SKM-1 treated with dmso at 0.1 percent for 144 hours (cell line): ENCODE results near the gene PMS1.
"Not testable (repeated sequence)": the region's sequence is repeated elsewhere in the genome, so short reads cannot be mapped to it uniquely, and the experiment has no call there.

ENCODE experiments used
- DNase-seq: peaks from one replicate; lab custom pipeline; 2025; ENCODE audit not compliant: unreplicated experiment; lab: John Stamatoyannopoulos, UW

The PMS1 gene

GRCh38 chr2:189783927-189784867 is at the start of gene PMS1, which contains the start of gene ORMDL1:
PMS1 (plus strand) TSS chr2:189784450; CDS start chr2:189791810, 7,360 bp downstream.
ORMDL1 (minus strand) TSS chr2:189784339; CDS start chr2:189782595, 1,744 bp downstream.
- DNase-seq: peak; percentile 91

GRCh38 chr2:189751080-189751658 is 33.1 kb upstream of the PMS1 start:
- DNase-seq: peak; percentile 16

GRCh38 chr2:189756311-189756952 is 27.8 kb upstream of the PMS1 start:
- DNase-seq: no peak

GRCh38 chr2:189760154-189760553 is 24.1 kb upstream of the PMS1 start:
- not testable (repeated sequence) for DNase-seq

GRCh38 chr2:189762229-189762550 is 22.1 kb upstream of the PMS1 start:
- no peak for DNase-seq

GRCh38 chr2:189762551-189763298 is 21.5 kb upstream of the PMS1 start, which contains the start of gene OSGEPL1:
OSGEPL1 (minus strand) TSS chr2:189762792; CDS start chr2:189761640, 1,152 bp downstream.
- peak; percentile 92 for DNase-seq

GRCh38 chr2:189763908-189764661 is 20.2 kb upstream of the PMS1 start:
- no peak for DNase-seq

GRCh38 chr2:189770590-189771322 is 13.5 kb upstream of the PMS1 start:
- no peak for DNase-seq

GRCh38 chr2:189772212-189772611 is 12.0 kb upstream of the PMS1 start:
- no peak for DNase-seq

- DNase-seq: peak; percentile 40
Observed at GRCh38 chr2:189782221-189782671, 2.0 kb upstream of the PMS1 start.

GRCh38 chr2:189783451-189783926 is 761 bp upstream of the PMS1 start:
- DNase-seq: no peak

GRCh38 chr2:189791338-189792042 is 7.2 kb downstream of the PMS1 start:
- no peak for DNase-seq

- no peak for DNase-seq
Observed at GRCh38 chr2:189794310-189794709, 10.1 kb downstream of the PMS1 start.

GRCh38 chr2:189797902-189798301 is 13.7 kb downstream of the PMS1 start:
- no peak for DNase-seq

- DNase-seq: peak; percentile 17
Observed at GRCh38 chr2:189798312-189799029, 14.2 kb downstream of the PMS1 start.

GRCh38 chr2:189799030-189799331 is 14.7 kb downstream of the PMS1 start:
- DNase-seq: no peak

GRCh38 chr2:189799531-189799930 is 15.3 kb downstream of the PMS1 start:
- no peak for DNase-seq

- DNase-seq: no peak
Observed at GRCh38 chr2:189802396-189802912, 18.2 kb downstream of the PMS1 start.
